GM12892 (cell line): ENCODE results near the gene AGGF1.
A peak's percentile ranks its signal among the peaks of the same experiment; 100 is the strongest.

Experiments used
- DNase-seq: peaks from one replicate; pipeline ENCODE4 v3.0.0; 2011; ENCODE audit not compliant: insufficient read length
- FAIRE-seq: peaks from 2 replicates; lab custom pipeline; 2011; peaks lifted over from hg19 to GRCh38; lab: Jason Lieb, UNC
- POLR2A ChIP-seq: IDR thresholded peaks from 2 replicates; pipeline ENCODE4 v1.6.1; 2011; ENCODE audit warnings: low read depth, low read length, control low read depth
- POLR2AphosphoS5 ChIP-seq: IDR thresholded peaks from 2 replicates; pipeline ENCODE4 v1.6.1; 2011; ENCODE audit warnings: low read depth, low read length, control low read depth
- TAF1 ChIP-seq: IDR thresholded peaks from 2 replicates; pipeline ENCODE4 v1.6.1; 2011; ENCODE audit warnings: low read depth, mild to moderate bottlenecking, control low read depth, low read length, borderline replicate concordance

AGGF1 gene

GRCh38 chr5:77006124-77006523 lies 24.1 kb upstream of the AGGF1 start:
- no peak for DNase-seq
- FAIRE-seq: no peak
- TF ChIP-seq POLR2A (no peak), POLR2AphosphoS5 (no peak), TAF1 (no peak)

GRCh38 chr5:77008413-77008812 lies 21.8 kb upstream of the AGGF1 start:
- FAIRE-seq: no peak
- DNase-seq: no peak
- no peak for TF ChIP-seq POLR2AphosphoS5
- TF ChIP-seq POLR2A: no peak
- no peak for TF ChIP-seq TAF1

GRCh38 chr5:77010243-77010642 lies 20.0 kb upstream of the AGGF1 start:
- TF ChIP-seq TAF1 (no peak), POLR2AphosphoS5 (no peak)
- no peak for DNase-seq
- no peak for FAIRE-seq

DNA sequence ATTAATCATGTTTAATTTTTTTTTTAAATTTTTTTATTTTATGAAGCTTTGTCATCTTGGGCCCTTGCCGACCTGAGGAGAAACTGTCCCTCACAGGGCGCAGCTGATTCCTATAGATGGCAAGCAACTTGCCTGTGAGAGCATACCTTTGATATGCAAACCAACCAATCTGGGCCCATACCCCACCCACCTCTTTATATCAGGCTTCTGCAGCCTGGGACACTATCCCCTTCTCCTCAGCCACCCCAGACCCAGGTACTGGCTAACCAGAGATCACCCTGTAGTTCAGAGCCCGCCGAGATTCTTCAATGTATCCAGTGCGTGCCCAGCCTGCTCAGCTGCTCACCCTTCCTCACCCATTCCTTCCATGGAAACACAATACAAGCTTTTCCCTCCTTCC lies 18.7 kb upstream of the AGGF1 start:
- FAIRE-seq (no peak), DNase-seq (no peak)
- no peak for TF ChIP-seq POLR2AphosphoS5
- no peak for TF ChIP-seq TAF1
- no peak for TF ChIP-seq POLR2A

GRCh38 chr5:77012601-77013000 lies 17.6 kb upstream of the AGGF1 start:
- TF ChIP-seq POLR2A (no peak), TAF1 (no peak), POLR2AphosphoS5 (no peak)

GRCh38 chr5:77015938-77016569 lies 14.2 kb upstream of the AGGF1 start:
- no peak for TF ChIP-seq POLR2A
- DNase-seq (no peak), FAIRE-seq (peak; percentile 79)

More at GRCh38 chr5:77012601-77013000, 17.6 kb upstream of the AGGF1 start:
- DNase-seq (no peak), FAIRE-seq (no peak)

- TF ChIP-seq POLR2A (no peak), TAF1 (no peak), POLR2AphosphoS5 (no peak)
- no peak for FAIRE-seq
- no peak for DNase-seq
Measured at GRCh38 chr5:77016962-77017361, 13.2 kb upstream of the AGGF1 start.

DNA sequence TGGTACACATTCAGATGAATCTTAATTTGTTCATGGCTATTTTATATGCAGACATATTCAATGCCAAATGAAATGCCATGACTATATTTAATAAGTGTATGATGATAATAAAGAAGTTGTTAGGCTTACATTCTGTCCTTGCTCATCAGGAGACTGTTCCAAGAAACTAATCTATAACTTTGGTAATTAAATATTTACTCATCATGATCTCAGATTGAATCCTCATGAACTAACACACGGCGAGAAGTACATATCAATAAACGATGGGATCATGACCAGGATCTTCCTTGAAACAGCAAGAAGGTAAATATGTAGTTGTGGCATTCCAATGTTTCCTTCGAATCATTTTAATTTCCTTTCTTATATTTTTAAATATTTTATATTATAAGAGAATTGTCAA lies 12.5 kb upstream of the AGGF1 start:
- TF ChIP-seq TAF1 (no peak), POLR2AphosphoS5 (no peak), POLR2A (no peak)
- DNase-seq (no peak), FAIRE-seq (no peak)

GRCh38 chr5:77022511-77023417 lies 7.4 kb upstream of the AGGF1 start:
- FAIRE-seq (no peak), DNase-seq (no peak)
- TF ChIP-seq POLR2AphosphoS5: no peak
- no peak for TF ChIP-seq TAF1
- TF ChIP-seq POLR2A: no peak

DNA sequence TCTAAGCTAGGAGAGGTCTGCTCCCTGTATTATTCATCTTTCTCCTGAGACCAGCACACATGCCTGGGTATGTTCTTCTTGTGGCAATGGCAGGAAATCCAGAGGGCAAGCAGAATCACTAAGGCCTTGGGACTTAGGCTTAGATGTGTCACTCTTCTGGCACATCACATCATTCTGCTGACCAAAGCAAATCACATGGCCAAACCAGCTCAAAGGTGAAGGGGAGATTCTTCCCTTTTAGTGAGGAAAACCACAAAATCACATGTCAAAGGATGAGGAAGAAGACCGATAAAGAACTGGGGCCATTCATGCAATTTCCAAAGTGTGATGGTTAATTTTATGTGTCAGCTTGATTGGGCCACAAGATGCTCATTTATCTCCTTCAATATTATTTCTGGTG lies 5.7 kb upstream of the AGGF1 start:
- no peak for FAIRE-seq
- no peak for DNase-seq
- TF ChIP-seq TAF1 (no peak), POLR2A (no peak), POLR2AphosphoS5 (no peak)

DNA sequence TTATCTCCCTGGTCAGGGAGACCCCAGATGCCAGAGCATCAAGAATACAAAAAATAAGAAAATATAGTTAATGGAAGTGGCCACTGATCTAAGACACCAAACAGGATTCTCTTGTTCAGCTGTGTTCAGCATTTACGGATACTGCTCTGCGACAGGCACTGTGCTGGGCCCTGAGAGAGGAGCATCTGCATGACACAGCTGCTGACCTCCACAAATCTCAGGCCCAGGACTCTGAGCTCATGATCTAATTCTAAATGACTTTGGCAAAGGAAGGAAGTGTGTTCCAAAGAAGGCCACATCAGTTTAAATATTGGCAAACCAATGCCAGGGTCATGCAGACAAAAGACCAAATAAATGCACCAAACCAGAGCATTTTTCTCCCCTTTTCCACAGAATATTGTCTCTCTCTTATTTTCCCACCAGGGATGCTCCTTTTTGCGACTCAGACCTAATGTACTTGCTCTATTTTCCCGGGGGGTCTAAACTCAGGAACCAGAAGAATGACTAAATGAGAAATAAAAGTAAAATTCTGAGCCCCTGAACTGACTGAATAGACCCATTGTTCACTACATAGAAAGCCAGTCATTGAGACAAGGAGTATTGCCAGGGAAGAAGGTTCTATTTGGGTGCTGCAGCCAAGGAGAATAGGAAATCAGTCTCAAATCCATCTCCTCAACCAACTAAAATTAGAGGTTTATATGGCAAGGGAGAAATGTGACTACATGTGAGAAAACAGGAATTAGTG lies 1.4 kb upstream of the AGGF1 start:
- FAIRE-seq: no peak
- no peak for TF ChIP-seq POLR2A
- no peak for TF ChIP-seq POLR2AphosphoS5
- no peak for TF ChIP-seq TAF1
- no peak for DNase-seq

- DNase-seq (no peak), FAIRE-seq (no peak)
- TF ChIP-seq TAF1 (no peak), POLR2AphosphoS5 (no peak), POLR2A (no peak)
Measured at GRCh38 chr5:77029376-77029885, 773 bp upstream of the AGGF1 start.

- DNase-seq (no peak), FAIRE-seq (no peak)
- no peak for TF ChIP-seq TAF1
- TF ChIP-seq POLR2AphosphoS5: no peak
- TF ChIP-seq POLR2A: no peak
Measured at GRCh38 chr5:77031891-77032290, 1.7 kb downstream of the AGGF1 start.
